Smooth muscle cell (in vitro differentiated cells): Measurements from ENCODE around the gene LRBA. TPM values are rescaled to one million over a fixed set of nuclear protein-coding genes. Genes with fewer than 3 reads are reported as not detected.
A peak's percentile ranks its signal among the peaks of the same experiment; 100 is the strongest.

Experiments used
- DNase-seq: peaks from one replicate; lab custom pipeline; 2025; ENCODE audit not compliant: unreplicated experiment; lab: John Stamatoyannopoulos, UW
- H2AFZ ChIP-seq: fragments of 200-600 bp; sonication (generic); 2 replicates; pipeline ENCODE4 v1.6.0; 2016; ENCODE audit warnings: antibody characterized with exemption, low read depth, mild to moderate bottlenecking
- H3F3A ChIP-seq: fragments of 200-600 bp; sonication (generic); 2 replicates; pipeline ENCODE4 v1.6.0; 2017; ENCODE audit warnings: antibody characterized with exemption, low read depth
- H3K27ac ChIP-seq: fragments of 200-600 bp; sonication (generic); 2 replicates; pipeline ENCODE4 v1.5.1; 2016; ENCODE audit warnings: low read depth, mild to moderate bottlenecking
- H3K27me3 ChIP-seq: fragments of 200-600 bp; sonication (generic); 2 replicates; pipeline ENCODE4 v1.6.1; 2016; ENCODE audit warnings: low read depth, mild to moderate bottlenecking
- H3K36me3 ChIP-seq: fragments of 200-600 bp; sonication (generic); 2 replicates; pipeline ENCODE4 v1.5.1; 2016; ENCODE audit warnings: low read depth
- H3K4me1 ChIP-seq: fragments of 200-600 bp; sonication (generic); 2 replicates; pipeline ENCODE4 v1.5.1; 2016; ENCODE audit warnings: low read depth
- H3K4me2 ChIP-seq: fragments of 200-600 bp; sonication (generic); 2 replicates; pipeline ENCODE4 v1.6.0; 2016; ENCODE audit warnings: mild to moderate bottlenecking
- H3K4me3 ChIP-seq: fragments of 200-600 bp; sonication (generic); 2 replicates; pipeline ENCODE4 v1.5.1; 2016; ENCODE audit warnings: mild to moderate bottlenecking
- H3K79me2 ChIP-seq: fragments of 200-600 bp; sonication (generic); 2 replicates; pipeline ENCODE4 v1.6.0; 2016; ENCODE audit warnings: low read depth, mild to moderate bottlenecking
- H3K9ac ChIP-seq: fragments of 200-600 bp; sonication (generic); 2 replicates; pipeline ENCODE4 v1.6.0; 2016; ENCODE audit warnings: low read depth
- H3K9me3 ChIP-seq: fragments of 200-600 bp; sonication (generic); replicated peaks from 2 replicates; pipeline ENCODE4 v1.5.1; 2016; ENCODE audit warnings: low read depth
- H4K20me1 ChIP-seq: fragments of 200-600 bp; sonication (generic); 2 replicates; pipeline ENCODE4 v1.6.0; 2016; ENCODE audit warnings: low read depth
- CTCF ChIP-seq: fragments of 200-600 bp; sonication (generic); IDR thresholded peaks from 2 replicates; pipeline ENCODE4 v1.5.1; 2017; ENCODE audit warnings: borderline replicate concordance, mild to moderate bottlenecking, antibody characterized with exemption; ENCODE audit not compliant: insufficient read depth, poor library complexity, severe bottlenecking
- WGBS: methylation state at CpG from one replicate; pipeline ENCODE4 v1.1.7; 2016; ENCODE audit warnings: low lambda C conversion rate; 5-methylcytosine and 5-hydroxymethylcytosine counted together
- polyA plus RNA-seq: library from polyadenylated mRNA; unstranded; fragments of >200 nt; fragmentation: Nextera tagmentation; extraction: Ambion mirVana; gene quantifications from 2 replicates; pipeline ENCODE4 v1.2.1, GENCODE V29; 2016
- total RNA-seq: library from RNA; depleted of rRNA; stranded (reverse); fragments of >200 nt; gene quantifications from 2 replicates; pipeline ENCODE4 v1.2.3, GENCODE V29; 2014

LRBA gene
- total and polyA plus RNA-seq, 2 experiments from 2014 or later = 1.6 to 26.2 TPM

GRCh38 chr4:150583287-150584110 is 431.6 kb downstream of the LRBA start:
- Histone ChIP-seq H3K9ac (no peak overlapping the region), H3K27me3 (peaks cover 84% of the 10 kb centered on the region), H4K20me1 (peaks cover 57% of the 10 kb centered on the region), H3K4me1 (peaks cover 34% of the 10 kb centered on the region), H3K27ac (no peak overlapping the region), H3K4me3 (peak overlapping the region; percentile 50), H2AFZ (no peak overlapping the region), H3K36me3 (no peaks in the 10 kb centered on the region), H3K9me3 (no peaks in the 10 kb centered on the region), H3F3A (no peaks in the 10 kb centered on the region), H3K79me2 (no peaks in the 10 kb centered on the region), H3K4me2 (peak overlapping the region; percentile 93)
- WGBS = 1% methylated on average over 66 of the region's 66 CpGs
- DNase-seq = no peak
- no peak for TF ChIP-seq CTCF

- DNase-seq = no peak
- H2AFZ ChIP-seq = no peak overlapping the region
- no peak for TF ChIP-seq CTCF
- H3K27ac ChIP-seq = no peak overlapping the region
- WGBS = 2% methylated on average over 32 of the region's 32 CpGs
- no peaks in the 10 kb centered on the region for H3K9me3 ChIP-seq
- peak overlapping the region; percentile 93 for H3K4me2 ChIP-seq
- peak overlapping the region; percentile 50 for H3K4me3 ChIP-seq
- H4K20me1 ChIP-seq = peaks cover 57% of the 10 kb centered on the region
- peaks cover 90% of the 10 kb centered on the region for H3K27me3 ChIP-seq
- H3F3A ChIP-seq = no peaks in the 10 kb centered on the region
- H3K79me2 ChIP-seq = no peaks in the 10 kb centered on the region
- H3K36me3 ChIP-seq = no peaks in the 10 kb centered on the region
- no peak overlapping the region for H3K9ac ChIP-seq
- peaks cover 41% of the 10 kb centered on the region for H3K4me1 ChIP-seq
Measured at GRCh38 chr4:150582873-150583286, 432.2 kb downstream of the LRBA start.

- Histone ChIP-seq H3K9me3 (no peaks in the 10 kb centered on the region), H3K27ac (no peak within 1 kb of the TSS), H3K4me3 (peak within 1 kb of the TSS; percentile 50), H3K79me2 (no peaks in the 10 kb centered on the region), H3K27me3 (peaks cover 92% of the 10 kb centered on the region), H3F3A (no peaks in the 10 kb centered on the region), H3K9ac (no peak within 1 kb of the TSS), H3K36me3 (no peaks in the 10 kb centered on the region), H4K20me1 (peaks cover 57% of the 10 kb centered on the region), H3K4me2 (peak within 1 kb of the TSS; percentile 93), H3K4me1 (peaks cover 46% of the 10 kb centered on the region), H2AFZ (no peak within 1 kb of the TSS)
- no peak for TF ChIP-seq CTCF
- DNase-seq = no peak
- 3% methylated on average over 27 of the region's 27 CpGs for WGBS
Measured at GRCh38 chr4:150582146-150582872, 432.8 kb downstream of the LRBA start, which contains the start of gene MAB21L2. TSS of gene MAB21L2 (plus strand) at chr4:150582151. CDS start at chr4:150583030, 879 bp downstream.
